Heart right ventricle (tissue), 16 donors: ENCODE data around the gene UCK1. TPM values are rescaled to one million over a fixed set of nuclear protein-coding genes. Genes with fewer than 3 reads are reported as not detected.

Source experiments
- ATAC-seq, 8 donors: fragments of 200-7000 bp; cut with Tn5 transposase; one replicate each; pipeline ENCODE4 v1.9.1; 2020; ENCODE audit warnings: mild to moderate bottlenecking in 8 of 8, moderate library complexity in 8 of 8, moderate number of reproducible peaks in 1 of 8
- DNase-seq, 2 donors: peaks; one replicate each; pipeline ENCODE4 v3.0.0-alpha.2; 2020
- H3K27ac ChIP-seq, 10 donors: fragments of 200-600 bp; sonication (generic) in 2 of 10; one replicate each; pipeline versions ENCODE4 v1.5.0 to v1.8.0; 2020 to 2022; ENCODE audit warnings: mild to moderate bottlenecking in 3 of 10
- H3K27me3 ChIP-seq, 7 donors: fragments of 200-600 bp; one replicate each; pipeline ENCODE4 v1.8.0; 2021 to 2022; ENCODE audit warnings: mild to moderate bottlenecking in 2 of 7
- H3K36me3 ChIP-seq, 9 donors: fragments of 200-600 bp; sonication (generic) in 1 of 9; one replicate each; pipeline versions ENCODE4 v1.5.0 to v1.8.0; 2020 to 2022; ENCODE audit warnings: mild to moderate bottlenecking in 2 of 9
- H3K4me1 ChIP-seq, 9 donors: fragments of 200-600 bp; sonication (generic) in 1 of 9; one replicate each; pipeline versions ENCODE4 v1.5.0 to v1.8.0; 2020 to 2022; ENCODE audit warnings: mild to moderate bottlenecking in 4 of 9
- H3K4me3 ChIP-seq, 10 donors: fragments of 200-600 bp; sonication (generic) in 2 of 10; one replicate each; pipeline versions ENCODE4 v1.5.0 to v1.8.0; 2020 to 2022; ENCODE audit warnings: mild to moderate bottlenecking in 7 of 10, moderate library complexity in 2 of 10
- H3K9me3 ChIP-seq, 11 donors: fragments of 200-600 bp in 10 of 11; sonication (generic) in 2 of 11; one replicate each; pipeline versions ENCODE4 v1.5.0 to v1.8.0; 2013 to 2022; ENCODE audit warnings: mild to moderate bottlenecking in 2 of 11, control low read depth in 1 of 11, moderate library complexity in 1 of 11
- CTCF ChIP-seq, 9 donors: fragments of 200-600 bp; sonication (generic) in 2 of 9; IDR thresholded peaks; one replicate each; pipeline versions ENCODE4 v1.5.0 to v1.8.0; 2021 to 2022; ENCODE audit warnings: antibody characterized with exemption in 9 of 9, mild to moderate bottlenecking in 5 of 9, moderate library complexity in 1 of 9
- WGBS, 2 donors: extraction: QIAGEN DNeasy Blood & Tissue Kit; methylation state at CpG; one replicate each; pipeline ENCODE4 v1.1.7; 2013; ENCODE audit warnings: inconsistent platforms in 1 of 2; 5-methylcytosine and 5-hydroxymethylcytosine counted together
- intact Hi-C, 10 donors: fragments of 100-400 bp; cut with DNase I; formaldehyde crosslinking; loops; one replicate each; pipeline versions ENCODE4 v1.11.1 to v1.14.2; 2022
- polyA plus RNA-seq, 2 donors: library from polyadenylated mRNA; stranded (reverse); fragments of 200-250 nt; gene quantifications; one replicate each; pipeline ENCODE4 v1.2.3, GENCODE V29; 2013
- total RNA-seq, 10 donors: library from RNA; stranded (reverse); fragmentation: NEBNext Ultra II Directional in 3 of 10; extraction: Animal tissue kit (Norgen Biotek cat#: 25700) in 3 of 10; gene quantifications; one replicate each; pipeline versions ENCODE4 v1.2.1 to v1.2.4, GENCODE V29; 2021 to 2023
- donor health status: Arrhythmogenic right ventricular cardiomyopathy.
- donor health status: ischemic (EF 13 %, LVEDD 7.1; RV severe dilation, severe dysfunction).
- donor health status: healthy with polysubstance abuse.
- donor health status: DM: no; HTN: yes; CAD: no.
- donor health status: DM: no; HTN: no; CAD: no.
- donor health status: ischemic (EF 25% LVEDD 6.9; RV normal size, moderate dysfunction).
- donor health status: ischemic (EF 25% LVEDD 5.7; RV mildly dilated, moderate dysfunction).
- donor health status: healthy.
- donor health status: DM: yes; HTN: yes; CAD: no.
- donor health status: Ischemic cardiomyopathy.
- donor health status: ischemic (EF 35%, LVEDD 5.7; RV mildly dilated, moderate dysfunction).
- donor health status: nonischemic (EF 11% LVEDD 7.7; RV severe dilation, severe dysfunction).
- donor health status: DM: yes; HTN: yes; CAD: no.
- donor health status: PGD.
- donor health status: ischemic (EF 29% LVEDD 5.4; RV normal size, mild dysfunction).
- donor health status: nonischemic (EF 23%, LVEDD 6.1; RV moderate dilation, normal function).

Gene UCK1
- total and polyA plus RNA-seq, 12 donors: 16.6 to 32.7 (median 22.6) TPM

GRCh38 chr9:131578731-131579504 lies 47.9 kb upstream of the UCK1 start:
- no peaks in the 10 kb centered on the region for H3K9me3 ChIP-seq
- intact Hi-C loops: no loop called here
- peaks cover 0 to 100% (median 51%) of the 10 kb centered on the region in 9 donors for H3K36me3 ChIP-seq
- no peak overlapping the region for H3K4me3 ChIP-seq
- no peaks in the 10 kb centered on the region for H3K27me3 ChIP-seq
- no peak for TF ChIP-seq CTCF (IDR thresholded peaks at IDR 0.05)
- peak overlapping the region in 3 of 10 donors; percentile 5 to 71 (median 9) for H3K27ac ChIP-seq
- DNase-seq: no peak
- ATAC-seq: peak in 1 of 8 donors; percentile 27
- peaks cover 0 to 29% (median 13%) of the 10 kb centered on the region in 9 donors for H3K4me1 ChIP-seq
- 74 to 75% methylated on average over 26 of the region's 26 CpGs for WGBS, 2 donors

- WGBS, 2 donors: 91 to 93% methylated on average over 13 of the region's 13 CpGs
- intact Hi-C loops: no loop called here
- Histone ChIP-seq H3K27ac (peak overlapping the region in 1 of 10 donors; percentile 71), H3K27me3 (no peaks in the 10 kb centered on the region), H3K4me3 (no peak overlapping the region), H3K36me3 (peaks cover 0 to 99% (median 42%) of the 10 kb centered on the region in 9 donors), H3K9me3 (no peaks in the 10 kb centered on the region), H3K4me1 (peaks cover 0 to 29% (median 13%) of the 10 kb centered on the region in 9 donors)
- DNase-seq (no peak), ATAC-seq (no peak)
- no peak for TF ChIP-seq CTCF (IDR thresholded peaks at IDR 0.05)
Measured at GRCh38 chr9:131578021-131578420, 47.0 kb upstream of the UCK1 start.

GRCh38 chr9:131577005-131578000 lies 46.2 kb upstream of the UCK1 start:
- DNase-seq: no peak
- 89 to 91% methylated on average over 25 of the region's 25 CpGs for WGBS, 2 donors
- H3K4me1 ChIP-seq: peaks cover 0 to 29% (median 13%) of the 10 kb centered on the region in 9 donors
- no peaks in the 10 kb centered on the region for H3K27me3 ChIP-seq
- no peak for ATAC-seq
- no peak overlapping the region for H3K4me3 ChIP-seq
- peaks cover 0 to 99% (median 35%) of the 10 kb centered on the region in 9 donors for H3K36me3 ChIP-seq
- no peaks in the 10 kb centered on the region for H3K9me3 ChIP-seq
- intact Hi-C loops: no loop called here
- no peak overlapping the region for H3K27ac ChIP-seq
- TF ChIP-seq CTCF (IDR thresholded peaks at IDR 0.05): no peak
